Type B pancreatic cell (in vitro differentiated cells): Measurements from ENCODE around the gene TXNRD2. TPM values are rescaled to one million over a fixed set of nuclear protein-coding genes. Genes with fewer than 3 reads are reported as not detected.
"Not testable (repeated sequence)": the region's sequence is repeated elsewhere in the genome, so short reads cannot be mapped to it uniquely, and the experiment has no call there.

Experiments used
- DNase-seq: peaks from one replicate; pipeline ENCODE4 v3.0.0; 2021; ENCODE audit warnings: mixed read lengths; ENCODE audit not compliant: unreplicated experiment; ENCODE audit errors: extremely low spot score
- H3K27ac Mint-ChIP-seq: 2 replicates; pipeline ENCODE4 v1.8.0; 2021; ENCODE audit warnings: mild to moderate bottlenecking, mixed read lengths
- H3K27me3 Mint-ChIP-seq: 2 replicates; pipeline ENCODE4 v1.8.0; 2021; ENCODE audit warnings: mixed read lengths
- H3K36me3 Mint-ChIP-seq: 2 replicates; pipeline ENCODE4 v1.8.0; 2021; ENCODE audit warnings: mixed read lengths
- H3K4me1 Mint-ChIP-seq: one replicate; pipeline ENCODE4 v1.8.0; 2021; ENCODE audit warnings: mixed read lengths; ENCODE audit not compliant: unreplicated experiment
- H3K4me3 Mint-ChIP-seq: 2 replicates; pipeline ENCODE4 v1.8.0; 2021; ENCODE audit warnings: mild to moderate bottlenecking, mixed read lengths
- H3K9me3 Mint-ChIP-seq: 2 replicates; pipeline ENCODE4 v1.8.0; 2021; ENCODE audit warnings: mixed read lengths
- CTCF ChIP-seq: fragments of 200-600 bp; sonication (generic); conservative IDR thresholded peaks from 2 replicates; pipeline ENCODE4 v1.5.0; 2021; ENCODE audit warnings: antibody characterized with exemption, mild to moderate bottlenecking
- total RNA-seq: library from RNA; stranded (reverse); gene quantifications from 2 replicates; pipeline ENCODE4 v1.2.1, GENCODE V29; 2021; ENCODE audit warnings: low replicate concordance

Gene TXNRD2
- total RNA-seq, 1 donor from 2014 or later, result 25.1 TPM

GRCh38 chr22:19910180-19910744 is 31.4 kb downstream of the TXNRD2 start:
- peaks cover 13% of the 10 kb centered on the region for H3K4me1 Mint-ChIP-seq
- peaks cover 7% of the 10 kb centered on the region for H3K27me3 Mint-ChIP-seq
- peaks cover 16% of the 10 kb centered on the region for H3K36me3 Mint-ChIP-seq
- no peak for TF ChIP-seq CTCF
- no peak overlapping the region for H3K4me3 Mint-ChIP-seq
- DNase-seq, result no peak
- H3K9me3 Mint-ChIP-seq, result no peaks in the 10 kb centered on the region
- peak overlapping the region; percentile 22 for H3K27ac Mint-ChIP-seq

GRCh38 chr22:19909350-19910179 is 32.1 kb downstream of the TXNRD2 start:
- peak; percentile 88 for TF ChIP-seq CTCF
- Mint-ChIP-seq H3K36me3 (peaks cover 10% of the 10 kb centered on the region), H3K4me1 (peaks cover 17% of the 10 kb centered on the region), H3K4me3 (no peak overlapping the region), H3K9me3 (no peaks in the 10 kb centered on the region), H3K27ac (peak overlapping the region; percentile 22), H3K27me3 (peaks cover 6% of the 10 kb centered on the region)
- DNase-seq, result peak; percentile 86

GRCh38 chr22:19907902-19908301 is 33.7 kb downstream of the TXNRD2 start:
- DNase-seq, H3K9me3 Mint-ChIP-seq, H3K36me3 Mint-ChIP-seq, H3K4me3 Mint-ChIP-seq, H3K27ac Mint-ChIP-seq, H3K27me3 Mint-ChIP-seq: not testable (repeated sequence)
- peaks cover 21% of the 10 kb centered on the region for H3K4me1 Mint-ChIP-seq

GRCh38 chr22:19906864-19907263 is 34.8 kb downstream of the TXNRD2 start:
- not testable (repeated sequence) for H3K27me3 Mint-ChIP-seq, DNase-seq, H3K4me3 Mint-ChIP-seq, H3K36me3 Mint-ChIP-seq, H3K27ac Mint-ChIP-seq, H3K9me3 Mint-ChIP-seq
- H3K4me1 Mint-ChIP-seq, result peaks cover 26% of the 10 kb centered on the region

GRCh38 chr22:19905347-19906276 is 36.0 kb downstream of the TXNRD2 start:
- H3K9me3 Mint-ChIP-seq, result no peaks in the 10 kb centered on the region
- H3K36me3 Mint-ChIP-seq, result peaks cover 4% of the 10 kb centered on the region
- H3K27ac Mint-ChIP-seq, result no peak overlapping the region
- peaks cover 4% of the 10 kb centered on the region for H3K27me3 Mint-ChIP-seq
- H3K4me3 Mint-ChIP-seq, result no peak overlapping the region
- H3K4me1 Mint-ChIP-seq, result peaks cover 30% of the 10 kb centered on the region
- DNase-seq, result no peak
- TF ChIP-seq CTCF, result no peak

- H3K27ac Mint-ChIP-seq, result peak overlapping the region; percentile 66
- peaks cover 3% of the 10 kb centered on the region for H3K27me3 Mint-ChIP-seq
- no peak for TF ChIP-seq CTCF
- peaks cover 28% of the 10 kb centered on the region for H3K4me1 Mint-ChIP-seq
- no peaks in the 10 kb centered on the region for H3K9me3 Mint-ChIP-seq
- DNase-seq, result no peak
- peaks cover 2% of the 10 kb centered on the region for H3K36me3 Mint-ChIP-seq
- no peak overlapping the region for H3K4me3 Mint-ChIP-seq
Measured at GRCh38 chr22:19904935-19905334, 36.7 kb downstream of the TXNRD2 start.
